Panc1 (cell line): ENCODE measurements around the gene DACH2.

Experiments
- CTCF ChIP-seq: fragments of 450-650 bp; IDR thresholded peaks from 2 replicates; pipeline ENCODE4 v1.5.1; 2017; ENCODE audit warnings: mild to moderate bottlenecking
- REST ChIP-seq, 2 experiments: IDR thresholded peaks; 2 replicates each; pipeline ENCODE4 v1.6.1; 2011 to 2012; ENCODE audit warnings: low read depth in 2 of 2, control low read depth in 1 of 2, low read length in 1 of 2, mild to moderate bottlenecking in 1 of 2, moderate library complexity in 1 of 2; ENCODE audit not compliant: insufficient read depth in 1 of 2

GRCh38 chrX:86507331-86507730, 359.1 kb downstream of the DACH2 start:
- no peak for TF ChIP-seq CTCF
- TF ChIP-seq REST (IDR thresholded peaks at IDR 0.05; ENCODE audit: insufficient read depth in 1 of 2, low read depth in 2 of 2, low read length in 1 of 2) = no peak
